ENCODE measurements around the gene ASGR1.

GRCh38 chr17:7132511-7133094 lies 46.6 kb downstream of the ASGR1 start:
- TF ChIP-seq CTCF (IDR thresholded peaks at IDR 0.05) (no peak), POLR2A (IDR thresholded peaks at IDR 0.05) (no peak)

Measured in breast epithelium (tissue), 3 donors.